Mesenchymal stem cell (in vitro differentiated cells and primary cell): ENCODE measurements around the gene GJD3.

Experiments used
- DNase-seq: peaks from one replicate; pipeline ENCODE4 v3.0.0-alpha.2; 2013
- H2AFZ ChIP-seq: one replicate; pipeline ENCODE4 v1.6.1; 2013; ENCODE audit warnings: low read depth, mild to moderate bottlenecking, control low read depth, inconsistent platforms, low read length, moderate library complexity
- H2AK5ac ChIP-seq: 2 replicates; pipeline ENCODE4 v1.6.1; 2013; ENCODE audit warnings: low read length, moderate library complexity, mild to moderate bottlenecking, inconsistent platforms; ENCODE audit not compliant: severe bottlenecking
- H2BK120ac ChIP-seq: one replicate; pipeline ENCODE4 v1.6.1; 2013; ENCODE audit warnings: low read depth, mild to moderate bottlenecking, inconsistent platforms, low read length, moderate library complexity
- H2BK12ac ChIP-seq, 2 experiments: one replicate each; pipeline ENCODE4 v1.6.1; 2013; ENCODE audit warnings: inconsistent platforms in 2 of 2, low read length in 2 of 2, mild to moderate bottlenecking in 2 of 2, moderate library complexity in 2 of 2, control low read depth in 1 of 2
- H2BK15ac ChIP-seq: one replicate; pipeline ENCODE4 v1.6.1; 2013; ENCODE audit warnings: mild to moderate bottlenecking, low read depth, inconsistent platforms; ENCODE audit not compliant: poor library complexity, severe bottlenecking
- H2BK5ac ChIP-seq: 2 replicates; pipeline ENCODE4 v1.6.1; 2013; ENCODE audit warnings: low read depth, mild to moderate bottlenecking, low read length, control low read depth, inconsistent platforms; ENCODE audit not compliant: poor library complexity, severe bottlenecking
- H3K14ac ChIP-seq, 2 experiments: one replicate each; pipeline ENCODE4 v1.6.1; 2013; ENCODE audit warnings: inconsistent platforms in 2 of 2, low read length in 2 of 2, control low read depth in 1 of 2, mild to moderate bottlenecking in 1 of 2, moderate library complexity in 1 of 2
- H3K18ac ChIP-seq, 2 experiments: one replicate each; pipeline ENCODE4 v1.6.1; 2013; ENCODE audit warnings: inconsistent platforms in 2 of 2, low read length in 2 of 2, control low read depth in 1 of 2, low read depth in 1 of 2, mild to moderate bottlenecking in 1 of 2
- H3K23ac ChIP-seq, 2 experiments: one replicate each; pipeline ENCODE4 v1.6.1; 2013; ENCODE audit warnings: inconsistent platforms in 2 of 2, low read length in 2 of 2, mild to moderate bottlenecking in 2 of 2, moderate library complexity in 2 of 2, control low read depth in 1 of 2
- H3K27ac ChIP-seq: 2 replicates; pipeline ENCODE4 v1.5.1; 2013; ENCODE audit warnings: mild to moderate bottlenecking, moderate library complexity, low read length, control low read depth, inconsistent platforms; ENCODE audit not compliant: poor library complexity, severe bottlenecking
- H3K27me3 ChIP-seq, 2 experiments: 2 replicates each; pipeline versions ENCODE4 v1.6.1 to v1.7.0; 2013; ENCODE audit warnings: low read length in 2 of 2, mild to moderate bottlenecking in 2 of 2, moderate library complexity in 2 of 2, control low read depth in 1 of 2, inconsistent platforms in 1 of 2; ENCODE audit not compliant: control insufficient read depth in 1 of 2, insufficient read depth in 1 of 2
- H3K36me3 ChIP-seq, 2 experiments: 2 replicates each; pipeline versions ENCODE4 v1.6.1 to v1.7.0; 2013; ENCODE audit warnings: low read length in 2 of 2, control low read depth in 1 of 2, inconsistent platforms in 1 of 2, low read depth in 1 of 2, mild to moderate bottlenecking in 1 of 2; ENCODE audit not compliant: insufficient read depth in 2 of 2, control insufficient read depth in 1 of 2
- H3K4ac ChIP-seq, 2 experiments: one replicate each; pipeline ENCODE4 v1.6.1; 2013; ENCODE audit warnings: inconsistent platforms in 2 of 2, low read length in 2 of 2, mild to moderate bottlenecking in 2 of 2, moderate library complexity in 2 of 2, control low read depth in 1 of 2, low read depth in 1 of 2
- H3K4me1 ChIP-seq: 2 replicates; pipeline ENCODE4 v1.6.1; 2013; ENCODE audit warnings: low read depth, low read length, control low read depth; ENCODE audit not compliant: control insufficient read depth, insufficient read depth
- H3K4me2 ChIP-seq: 2 replicates; pipeline ENCODE4 v1.6.1; 2013; ENCODE audit warnings: low read length, mild to moderate bottlenecking, inconsistent platforms; ENCODE audit not compliant: poor library complexity, severe bottlenecking
- H3K4me3 ChIP-seq, 2 experiments: 2 replicates each; pipeline versions ENCODE4 v1.5.1 to v1.7.0; 2013; ENCODE audit warnings: low read length in 2 of 2, mild to moderate bottlenecking in 2 of 2, control low read depth in 1 of 2, low read depth in 1 of 2; ENCODE audit not compliant: insufficient read depth in 1 of 2
- H3K79me1 ChIP-seq: replicated peaks from 2 replicates; pipeline ENCODE4 v1.6.1; 2013; ENCODE audit warnings: mild to moderate bottlenecking, control low read depth, low read length, inconsistent platforms; ENCODE audit not compliant: poor library complexity, severe bottlenecking
- H3K9ac ChIP-seq: 2 replicates; pipeline ENCODE4 v1.7.0; 2013; ENCODE audit warnings: mild to moderate bottlenecking, low read length, moderate library complexity
- H3K9me3 ChIP-seq: 2 replicates; pipeline ENCODE4 v1.7.0; 2013; ENCODE audit warnings: mild to moderate bottlenecking, low read length; ENCODE audit not compliant: control insufficient read depth
- H4K8ac ChIP-seq: one replicate; pipeline ENCODE4 v1.6.1; 2013; ENCODE audit warnings: inconsistent platforms, mild to moderate bottlenecking, low read length, moderate library complexity
- H4K91ac ChIP-seq: one replicate; pipeline ENCODE4 v1.6.1; 2013; ENCODE audit warnings: mild to moderate bottlenecking, low read length, inconsistent platforms
- WGBS: methylation state at CpG from one replicate; pipeline ENCODE4 v1.1.7; 2013; ENCODE audit warnings: mixed read lengths; 5-methylcytosine and 5-hydroxymethylcytosine counted together

Gene GJD3

DNA sequence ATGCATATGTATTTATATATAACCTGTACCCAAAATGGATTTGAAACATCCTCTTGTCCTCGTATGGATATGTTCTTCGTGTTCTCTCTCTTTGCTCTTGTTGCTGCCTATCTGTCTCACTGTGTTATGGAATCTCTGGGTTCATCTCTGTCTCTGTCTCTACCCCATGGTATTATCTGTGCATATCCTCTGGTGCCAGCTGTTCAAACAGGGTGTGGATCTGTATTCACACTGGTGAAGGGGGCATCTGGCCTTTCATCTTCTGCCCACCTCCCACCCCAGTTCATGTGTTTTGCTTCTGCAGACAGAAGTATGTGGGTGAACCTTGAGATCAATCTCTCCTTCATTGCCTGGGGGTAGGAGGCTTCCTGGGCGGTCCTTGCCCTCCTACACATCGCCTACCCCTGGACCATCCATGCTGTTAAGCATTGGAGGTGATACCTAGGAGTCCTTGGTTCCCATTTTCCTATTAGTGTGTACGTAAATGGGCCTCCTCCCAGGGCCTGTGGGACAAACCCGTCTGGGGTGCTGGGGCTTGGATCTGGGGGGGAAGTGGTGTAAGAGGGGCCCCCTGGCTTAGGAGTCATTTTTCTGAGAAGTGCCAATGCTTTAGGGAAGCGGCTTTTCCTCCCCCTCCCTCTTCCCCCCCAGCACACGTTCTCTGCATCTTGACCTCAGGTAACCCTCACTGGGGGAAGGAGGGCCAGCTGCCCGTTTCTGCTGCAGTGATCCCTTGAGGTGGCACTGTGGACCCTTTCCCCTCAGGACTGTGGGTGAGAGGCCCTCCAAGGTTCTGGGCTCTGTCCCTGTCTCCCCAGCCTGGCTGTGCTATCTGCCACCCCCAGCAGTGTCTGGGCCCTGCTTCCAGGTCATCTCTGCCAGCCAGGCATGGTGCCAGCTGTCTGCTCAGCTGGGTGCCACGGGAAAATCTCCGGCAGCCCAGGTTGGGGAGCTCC, 34.4 kb downstream of the GJD3 start:
- Histone ChIP-seq H2AK5ac (peak overlapping the region; percentile 37), H3K27ac (no peak overlapping the region), H2BK15ac (no peak overlapping the region), H3K36me3 (peaks cover 9 to 35% of the 10 kb centered on the region in 2 experiments), H3K4me2 (no peak overlapping the region), H4K91ac (no peak overlapping the region), H3K14ac (peak overlapping the region in 1 of 2 experiments; percentile 53), H3K23ac (no peak overlapping the region), H3K4me3 (no peak overlapping the region), H4K8ac (peak overlapping the region; percentile 45), H2BK120ac (no peak overlapping the region), H3K18ac (no peak overlapping the region), H2BK5ac (no peak overlapping the region), H3K4ac (no peak overlapping the region), H3K27me3 (no peaks in the 10 kb centered on the region), H2BK12ac (no peak overlapping the region), H3K79me1 (peaks cover 36% of the 10 kb centered on the region), H3K9me3 (no peaks in the 10 kb centered on the region), H3K9ac (peak overlapping the region; percentile 17), H3K4me1 (peaks cover 59% of the 10 kb centered on the region), H2AFZ (no peak overlapping the region)
- DNase-seq = no peak
- 81% methylated on average over 10 of the region's 11 CpGs for WGBS

DNA sequence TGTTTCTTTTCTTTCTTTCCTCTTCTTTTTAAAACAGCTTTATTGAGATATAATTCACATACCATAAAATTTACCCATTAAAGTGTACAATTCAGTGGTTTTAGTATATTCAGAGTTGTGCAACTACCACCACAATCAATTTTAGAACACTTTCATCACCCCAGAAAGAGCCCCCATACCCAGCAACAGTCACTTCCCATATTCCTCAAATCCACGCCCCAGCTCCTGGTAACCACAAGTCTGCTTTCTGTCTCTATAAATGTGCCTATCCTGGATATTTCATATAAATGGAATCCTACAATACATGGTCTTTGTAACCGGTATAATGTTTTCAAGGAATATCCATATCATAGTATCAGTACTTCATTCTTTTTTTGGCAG, 36.2 kb downstream of the GJD3 start:
- Histone ChIP-seq H2BK5ac (no peak overlapping the region), H3K79me1 (peaks cover 31% of the 10 kb centered on the region), H2BK15ac (no peak overlapping the region), H4K91ac (no peak overlapping the region), H3K27me3 (no peaks in the 10 kb centered on the region), H3K9ac (peak overlapping the region; percentile 53), H2BK120ac (no peak overlapping the region), H3K36me3 (peaks cover 9 to 30% of the 10 kb centered on the region in 2 experiments), H2AFZ (no peak overlapping the region), H2BK12ac (no peak overlapping the region), H2AK5ac (no peak overlapping the region), H3K27ac (no peak overlapping the region), H3K9me3 (no peaks in the 10 kb centered on the region), H3K23ac (no peak overlapping the region), H3K4me3 (no peak overlapping the region), H3K14ac (no peak overlapping the region), H3K4me2 (no peak overlapping the region), H3K4me1 (peaks cover 59% of the 10 kb centered on the region), H3K4ac (no peak overlapping the region), H3K18ac (no peak overlapping the region), H4K8ac (no peak overlapping the region)
- no peak for DNase-seq
- no CpG with 5 or more reads among the region's 2 CpGs for WGBS

DNA sequence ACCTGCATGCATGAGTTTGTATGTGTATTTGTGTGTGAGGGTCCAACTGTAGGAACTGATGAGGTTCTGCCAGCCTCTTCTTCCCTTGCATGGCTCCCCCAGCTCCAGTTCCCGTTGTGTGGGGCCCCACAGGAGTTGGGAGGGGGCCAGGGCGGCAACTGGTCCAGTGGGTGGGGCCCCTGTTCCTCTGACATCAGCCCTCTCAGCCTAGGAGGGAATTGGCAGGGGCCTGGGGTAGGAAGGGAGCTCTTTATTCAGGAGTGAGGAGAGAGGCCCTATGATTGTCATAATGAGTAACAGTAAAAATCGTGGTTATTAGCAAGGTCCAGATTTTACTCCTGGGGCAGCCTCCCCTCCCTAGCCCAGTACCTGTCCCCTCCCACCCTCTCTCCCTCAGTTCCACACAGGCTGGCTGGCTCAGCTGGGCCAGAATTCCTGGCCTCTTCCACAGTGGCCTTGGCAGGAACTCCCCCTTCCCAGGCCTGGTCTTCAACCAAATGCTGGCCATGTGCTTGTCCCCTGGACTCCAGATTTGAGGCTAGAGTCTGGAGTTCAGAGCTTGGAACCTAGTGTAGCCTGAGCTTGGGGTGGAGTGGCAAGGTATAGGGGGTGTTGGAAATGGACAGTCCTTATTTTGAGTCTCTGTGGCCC, 36.7 kb downstream of the GJD3 start:
- Histone ChIP-seq H2AFZ (no peak overlapping the region), H3K4me2 (no peak overlapping the region), H3K14ac (no peak overlapping the region), H3K4me1 (peaks cover 65% of the 10 kb centered on the region), H3K9ac (peak overlapping the region; percentile 53), H2BK15ac (no peak overlapping the region), H3K27me3 (no peaks in the 10 kb centered on the region), H2BK12ac (no peak overlapping the region), H3K79me1 (peaks cover 31% of the 10 kb centered on the region), H3K9me3 (no peaks in the 10 kb centered on the region), H3K27ac (no peak overlapping the region), H3K36me3 (peaks cover 9 to 27% of the 10 kb centered on the region in 2 experiments), H3K4me3 (peak overlapping the region in 1 of 2 experiments; percentile 65), H3K23ac (no peak overlapping the region), H2BK120ac (no peak overlapping the region), H2BK5ac (no peak overlapping the region), H2AK5ac (no peak overlapping the region), H4K91ac (no peak overlapping the region), H4K8ac (no peak overlapping the region), H3K4ac (no peak overlapping the region), H3K18ac (peak overlapping the region in 1 of 2 experiments; percentile 18)
- no peak for DNase-seq
- 50% methylated on average over 2 of the region's 3 CpGs for WGBS

DNA sequence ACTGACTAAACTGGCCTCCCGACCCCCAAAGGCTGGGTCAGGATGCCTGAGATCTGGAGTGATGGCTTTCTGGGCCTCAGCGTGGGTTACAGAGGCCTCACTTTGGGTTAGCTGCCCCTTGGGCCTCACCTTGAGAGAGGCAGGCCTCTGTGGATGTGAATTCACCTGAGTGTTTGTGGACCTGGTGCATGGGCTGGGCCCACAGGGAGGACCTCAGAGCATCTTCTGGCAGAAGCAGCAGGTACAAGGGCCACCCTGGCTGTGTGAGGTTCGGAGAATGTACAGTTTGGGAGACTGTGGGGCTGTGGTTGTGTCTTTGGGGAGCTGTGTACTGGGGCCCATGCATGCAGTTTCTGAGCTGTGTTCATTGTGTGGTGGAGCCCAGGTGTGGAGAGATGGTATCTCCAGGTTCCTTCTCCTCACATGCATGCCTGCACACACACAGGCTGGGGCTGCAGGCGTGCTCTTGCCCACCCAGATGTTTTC, 37.2 kb downstream of the GJD3 start:
- H3K14ac ChIP-seq = peak overlapping the region in 1 of 2 experiments; percentile 66
- H3K27ac ChIP-seq = no peak overlapping the region
- H3K36me3 ChIP-seq = peaks cover 9 to 23% of the 10 kb centered on the region in 2 experiments
- H3K4me3 ChIP-seq = peak overlapping the region in 1 of 2 experiments; percentile 65
- H2AFZ ChIP-seq = no peak overlapping the region
- H2BK15ac ChIP-seq = no peak overlapping the region
- H3K9me3 ChIP-seq = no peaks in the 10 kb centered on the region
- peak overlapping the region in 1 of 2 experiments; percentile 85 for H3K23ac ChIP-seq
- H3K27me3 ChIP-seq = no peaks in the 10 kb centered on the region
- no peak overlapping the region for H3K4me2 ChIP-seq
- H2BK5ac ChIP-seq = no peak overlapping the region
- H4K91ac ChIP-seq = no peak overlapping the region
- peak overlapping the region in 1 of 2 experiments; percentile 37 for H2BK12ac ChIP-seq
- H3K9ac ChIP-seq = peak overlapping the region; percentile 53
- H2AK5ac ChIP-seq = no peak overlapping the region
- no peak overlapping the region for H4K8ac ChIP-seq
- H3K4me1 ChIP-seq = peaks cover 66% of the 10 kb centered on the region
- H3K18ac ChIP-seq = peak overlapping the region in 1 of 2 experiments; percentile 34
- H3K79me1 ChIP-seq = peaks cover 27% of the 10 kb centered on the region
- H2BK120ac ChIP-seq = no peak overlapping the region
- DNase-seq = no peak
- WGBS = 94% methylated on average over 4 of the region's 4 CpGs
- peak overlapping the region in 1 of 2 experiments; percentile 1 for H3K4ac ChIP-seq
